WTC11 (cell line): ENCODE results near the gene SDS. TPM values are rescaled to one million over a fixed set of nuclear protein-coding genes. Genes with fewer than 3 reads are reported as not detected.

ENCODE experiments used
- ATAC-seq: fragments of 200-7000 bp; cut with Tn5 transposase; 2 replicates; pipeline ENCODE4 v1.10.0; 2021; ENCODE audit warnings: mild to moderate bottlenecking, moderate library complexity
- CTCF ChIA-PET: fragments of 300-600 bp; sonication (Branson Sonifier 250); formaldehyde crosslinking; loops from one replicate; lab custom pipeline; 2021; ENCODE audit warnings: antibody characterized with exemption; lab: Charles Lee
- POLR2A ChIA-PET: fragments of 350-600 bp; sonication (Branson Sonifier 250); formaldehyde crosslinking; loops from one replicate; lab custom pipeline; 2021; ENCODE audit warnings: antibody characterized with exemption; lab: Charles Lee
- DNase-seq: peaks from one replicate; pipeline ENCODE4 v3.0.0; 2021; ENCODE audit warnings: low spot score
- H3K27ac Mint-ChIP-seq: 2 replicates; pipeline ENCODE4 v1.8.0; 2021; ENCODE audit warnings: mixed read lengths
- H3K27me3 Mint-ChIP-seq: 2 replicates; pipeline ENCODE4 v1.8.0; 2021; ENCODE audit warnings: low read depth, mild to moderate bottlenecking, moderate library complexity, mixed read lengths
- H3K36me3 Mint-ChIP-seq: 2 replicates; pipeline ENCODE4 v1.8.0; 2021; ENCODE audit warnings: mixed read lengths
- H3K4me1 Mint-ChIP-seq: 2 replicates; pipeline ENCODE4 v1.8.0; 2022; ENCODE audit warnings: mixed read lengths
- H3K4me3 Mint-ChIP-seq: 2 replicates; pipeline ENCODE4 v1.8.0; 2021; ENCODE audit warnings: mild to moderate bottlenecking, moderate library complexity, mixed read lengths
- H3K9me3 Mint-ChIP-seq: 2 replicates; pipeline ENCODE4 v1.8.0; 2021; ENCODE audit warnings: mixed read lengths
- ARID4B ChIP-seq: sonication (generic); formaldehyde crosslinking; IDR thresholded peaks from 2 replicates; pipeline ENCODE4 v1.8.0; 2023; ENCODE audit warnings: missing genetic modification reagents, mild to moderate bottlenecking, borderline replicate concordance
- CREB1 ChIP-seq: sonication (generic); formaldehyde crosslinking; IDR thresholded peaks from 2 replicates; pipeline ENCODE4 v1.8.0; 2023; ENCODE audit warnings: mild to moderate bottlenecking, missing genetic modification reagents
- CREM ChIP-seq: sonication (generic); formaldehyde crosslinking; IDR thresholded peaks from 2 replicates; pipeline ENCODE4 v1.8.1; 2022; ENCODE audit warnings: mild to moderate bottlenecking, missing genetic modification reagents, moderate library complexity
- EMX1 ChIP-seq: fragments of 250-450 bp; sonication (Bioruptor Pico); IDR thresholded peaks from 2 replicates; pipeline ENCODE4 v1.8.0; 2021; ENCODE audit warnings: mild to moderate bottlenecking
- FOXP1 ChIP-seq: sonication (generic); formaldehyde crosslinking; IDR thresholded peaks from 2 replicates; pipeline ENCODE4 v1.8.0; 2022; ENCODE audit warnings: missing genetic modification reagents, mild to moderate bottlenecking, moderate library complexity, borderline replicate concordance
- IRF2 ChIP-seq: sonication (generic); formaldehyde crosslinking; IDR thresholded peaks from 2 replicates; pipeline ENCODE4 v1.8.0; 2022; ENCODE audit warnings: low read depth, missing genetic modification reagents, borderline replicate concordance
- NFATC4 ChIP-seq: fragments of 250-450 bp; sonication (Bioruptor Pico); IDR thresholded peaks from 2 replicates; pipeline ENCODE4 v1.9.0; 2021; ENCODE audit warnings: mild to moderate bottlenecking
- OVOL2 ChIP-seq: fragments of 250-450 bp; sonication (Bioruptor Pico); IDR thresholded peaks from 2 replicates; pipeline ENCODE4 v1.9.0; 2021; ENCODE audit warnings: mild to moderate bottlenecking, borderline replicate concordance
- PRDM15 ChIP-seq: sonication (generic); formaldehyde crosslinking; IDR thresholded peaks from 2 replicates; pipeline ENCODE4 v1.8.0; 2022; ENCODE audit warnings: missing genetic modification reagents
- PREB ChIP-seq: sonication (generic); formaldehyde crosslinking; IDR thresholded peaks from 2 replicates; pipeline ENCODE4 v1.8.1; 2022; ENCODE audit warnings: mild to moderate bottlenecking, missing genetic modification reagents, moderate library complexity, borderline replicate concordance
- RELA ChIP-seq: sonication (generic); formaldehyde crosslinking; IDR thresholded peaks from 2 replicates; pipeline ENCODE4 v1.8.1; 2022; ENCODE audit warnings: missing genetic modification reagents, mild to moderate bottlenecking, borderline replicate concordance
- SMAD4 ChIP-seq: sonication (generic); formaldehyde crosslinking; IDR thresholded peaks from 2 replicates; pipeline ENCODE4 v1.8.0; 2022; ENCODE audit warnings: mild to moderate bottlenecking, missing genetic modification reagents
- TP53 ChIP-seq: sonication (generic); formaldehyde crosslinking; IDR thresholded peaks from 2 replicates; pipeline ENCODE4 v1.8.1; 2023; ENCODE audit warnings: mild to moderate bottlenecking, missing genetic modification reagents
- USF1 ChIP-seq: sonication (generic); formaldehyde crosslinking; IDR thresholded peaks from 2 replicates; pipeline ENCODE4 v1.8.0; 2022; ENCODE audit warnings: mild to moderate bottlenecking, missing genetic modification reagents
- ZNF138 ChIP-seq: sonication (generic); formaldehyde crosslinking; conservative IDR thresholded peaks from 2 replicates; pipeline ENCODE4 v1.8.1; 2022; ENCODE audit warnings: mild to moderate bottlenecking, moderate library complexity, missing genetic modification reagents
- ZNF263 ChIP-seq: sonication (generic); formaldehyde crosslinking; IDR thresholded peaks from 2 replicates; pipeline ENCODE4 v1.8.1; 2022; ENCODE audit warnings: low read depth, mild to moderate bottlenecking, moderate library complexity, missing genetic modification reagents
- ZNF281 ChIP-seq: sonication (generic); formaldehyde crosslinking; IDR thresholded peaks from 2 replicates; pipeline ENCODE4 v1.8.0; 2023; ENCODE audit warnings: mild to moderate bottlenecking, missing genetic modification reagents
- total RNA-seq: library from RNA; stranded (reverse); gene quantifications from 3 replicates; pipeline ENCODE4 v1.2.3, GENCODE V29; 2021

Gene SDS
- total RNA-seq, 1 experiment from 2014 or later: 0.31 TPM

- CTCF ChIA-PET: interaction anchor here (0.9 to 2.6 kb wide), 6 partner anchors 9 to 175 kb away, joined by 3 to 16 read pairs (median 4); no protein-coding TSS in a partner anchor
- H3K27me3 Mint-ChIP-seq: no peaks in the 10 kb centered on the region
- peaks cover 18% of the 10 kb centered on the region for H3K4me1 Mint-ChIP-seq
- H3K4me3 Mint-ChIP-seq: peak overlapping the region; percentile 47
- POLR2A ChIA-PET: interaction anchor here (0.6 kb wide), 1 partner anchor 104 kb away, joined by 16 read pairs; no protein-coding TSS in a partner anchor
- ATAC-seq: peak; percentile 87
- peak overlapping the region; percentile 63 for H3K27ac Mint-ChIP-seq
- no peaks in the 10 kb centered on the region for H3K9me3 Mint-ChIP-seq
- TF ChIP-seq RELA (CRISPR knock-in tag): no peak
- TF ChIP-seq SMAD4 (CRISPR knock-in tag): no peak
- TF ChIP-seq CREM: no peak
- no peak for TF ChIP-seq NFATC4
- TF ChIP-seq ZNF138: no peak
- no peak for TF ChIP-seq PREB (CRISPR knock-in tag)
- TF ChIP-seq IRF2: no peak
- no peak for TF ChIP-seq EMX1 (CRISPR knock-in tag)
- TF ChIP-seq ARID4B: no peak
- no peaks in the 10 kb centered on the region for H3K36me3 Mint-ChIP-seq
- no peak for DNase-seq
Observed at GRCh38 chr12:113348849-113349536, 54.7 kb downstream of the SDS start.

GRCh38 chr12:113347892-113348291 lies 55.8 kb downstream of the SDS start:
- TF ChIP-seq FOXP1 (CRISPR knock-in tag) (no peak), ZNF281 (CRISPR knock-in tag) (no peak), IRF2 (no peak), TP53 (CRISPR knock-in tag) (no peak), USF1 (CRISPR knock-in tag) (no peak), ZNF263 (CRISPR knock-in tag) (no peak), PRDM15 (no peak), CREB1 (CRISPR knock-in tag) (no peak), OVOL2 (CRISPR knock-in tag) (no peak)
- no peak overlapping the region for H3K27ac Mint-ChIP-seq

More at GRCh38 chr12:113347892-113348291, 55.8 kb downstream of the SDS start:
- H3K27me3 Mint-ChIP-seq: no peaks in the 10 kb centered on the region
- no peaks in the 10 kb centered on the region for H3K36me3 Mint-ChIP-seq
- H3K9me3 Mint-ChIP-seq: no peaks in the 10 kb centered on the region
- ATAC-seq (no peak), DNase-seq (no peak)
- POLR2A ChIA-PET: interaction anchor here (0.6 to 0.7 kb wide), 2 partner anchors 10 to 87 kb away, joined by 3 to 5 read pairs; no protein-coding TSS in a partner anchor
- H3K4me3 Mint-ChIP-seq: no peak overlapping the region
- CTCF ChIA-PET: interaction anchor here (1.0 to 2.6 kb wide), 2 partner anchors 9 to 77 kb away, joined by 5 to 16 read pairs; no protein-coding TSS in a partner anchor
- peaks cover 18% of the 10 kb centered on the region for H3K4me1 Mint-ChIP-seq
